Stimulated activated CD8-positive, alpha-beta memory T cell treated with anti-CD3 and anti-CD28 coated beads, Interleukin-12 subunit alpha, Interleukin-12 subunit beta, amount 100 ng/mL, for 24 hours (primary cell): ENCODE measurements around the gene NSD1.

Source experiments
- DNase-seq: peaks from one replicate; pipeline ENCODE4 v3.0.0-alpha.2; 2020; ENCODE audit errors: extremely low read depth

NSD1 gene, protein sequence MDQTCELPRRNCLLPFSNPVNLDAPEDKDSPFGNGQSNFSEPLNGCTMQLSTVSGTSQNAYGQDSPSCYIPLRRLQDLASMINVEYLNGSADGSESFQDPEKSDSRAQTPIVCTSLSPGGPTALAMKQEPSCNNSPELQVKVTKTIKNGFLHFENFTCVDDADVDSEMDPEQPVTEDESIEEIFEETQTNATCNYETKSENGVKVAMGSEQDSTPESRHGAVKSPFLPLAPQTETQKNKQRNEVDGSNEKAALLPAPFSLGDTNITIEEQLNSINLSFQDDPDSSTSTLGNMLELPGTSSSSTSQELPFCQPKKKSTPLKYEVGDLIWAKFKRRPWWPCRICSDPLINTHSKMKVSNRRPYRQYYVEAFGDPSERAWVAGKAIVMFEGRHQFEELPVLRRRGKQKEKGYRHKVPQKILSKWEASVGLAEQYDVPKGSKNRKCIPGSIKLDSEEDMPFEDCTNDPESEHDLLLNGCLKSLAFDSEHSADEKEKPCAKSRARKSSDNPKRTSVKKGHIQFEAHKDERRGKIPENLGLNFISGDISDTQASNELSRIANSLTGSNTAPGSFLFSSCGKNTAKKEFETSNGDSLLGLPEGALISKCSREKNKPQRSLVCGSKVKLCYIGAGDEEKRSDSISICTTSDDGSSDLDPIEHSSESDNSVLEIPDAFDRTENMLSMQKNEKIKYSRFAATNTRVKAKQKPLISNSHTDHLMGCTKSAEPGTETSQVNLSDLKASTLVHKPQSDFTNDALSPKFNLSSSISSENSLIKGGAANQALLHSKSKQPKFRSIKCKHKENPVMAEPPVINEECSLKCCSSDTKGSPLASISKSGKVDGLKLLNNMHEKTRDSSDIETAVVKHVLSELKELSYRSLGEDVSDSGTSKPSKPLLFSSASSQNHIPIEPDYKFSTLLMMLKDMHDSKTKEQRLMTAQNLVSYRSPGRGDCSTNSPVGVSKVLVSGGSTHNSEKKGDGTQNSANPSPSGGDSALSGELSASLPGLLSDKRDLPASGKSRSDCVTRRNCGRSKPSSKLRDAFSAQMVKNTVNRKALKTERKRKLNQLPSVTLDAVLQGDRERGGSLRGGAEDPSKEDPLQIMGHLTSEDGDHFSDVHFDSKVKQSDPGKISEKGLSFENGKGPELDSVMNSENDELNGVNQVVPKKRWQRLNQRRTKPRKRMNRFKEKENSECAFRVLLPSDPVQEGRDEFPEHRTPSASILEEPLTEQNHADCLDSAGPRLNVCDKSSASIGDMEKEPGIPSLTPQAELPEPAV (N-terminal part only)

DNA sequence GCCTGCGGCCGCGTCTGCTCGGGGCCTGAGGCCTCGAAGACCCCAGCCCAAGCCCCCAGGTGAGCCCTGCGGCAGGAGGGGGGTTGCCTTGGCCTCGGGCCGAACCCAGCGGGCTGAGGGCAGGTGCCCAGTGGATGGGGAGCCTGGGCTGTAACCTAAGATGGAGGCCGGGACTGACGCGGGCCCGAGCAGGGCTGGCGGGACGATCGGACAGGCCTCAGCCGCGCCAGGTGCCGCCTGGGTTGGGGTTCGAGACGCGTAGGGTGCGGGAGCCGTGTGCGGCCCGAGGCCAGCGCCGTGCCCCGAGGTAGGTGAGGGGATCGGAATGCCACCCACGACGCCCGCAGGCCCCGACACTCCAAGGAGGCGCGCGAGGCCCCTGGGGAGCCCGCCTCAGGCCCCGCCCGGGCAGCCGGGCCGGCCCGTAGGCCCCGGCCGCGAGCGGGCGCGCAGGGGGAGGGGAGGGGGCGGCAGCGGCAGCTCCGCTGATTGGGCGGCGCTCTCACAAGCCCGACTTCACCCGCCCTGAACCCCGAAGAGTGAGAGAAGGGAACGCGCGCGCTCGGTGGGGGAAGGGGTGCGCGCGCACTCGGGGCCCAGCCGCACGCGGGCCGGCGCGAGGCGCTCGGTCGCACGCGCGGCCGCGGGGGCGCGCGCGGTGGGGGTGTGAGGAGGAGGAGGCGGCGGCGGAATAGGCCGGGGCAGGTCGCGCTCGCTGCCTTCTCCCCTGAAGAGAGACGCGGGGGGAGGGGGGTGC lies at the start of gene NSD1:
Gene NSD1 (plus strand): TSS at position 678 of the 757 bp plus-strand sequence. CDS start 1,331 bp downstream, outside the sequence.
- DNase-seq: peak; percentile 67

DNA sequence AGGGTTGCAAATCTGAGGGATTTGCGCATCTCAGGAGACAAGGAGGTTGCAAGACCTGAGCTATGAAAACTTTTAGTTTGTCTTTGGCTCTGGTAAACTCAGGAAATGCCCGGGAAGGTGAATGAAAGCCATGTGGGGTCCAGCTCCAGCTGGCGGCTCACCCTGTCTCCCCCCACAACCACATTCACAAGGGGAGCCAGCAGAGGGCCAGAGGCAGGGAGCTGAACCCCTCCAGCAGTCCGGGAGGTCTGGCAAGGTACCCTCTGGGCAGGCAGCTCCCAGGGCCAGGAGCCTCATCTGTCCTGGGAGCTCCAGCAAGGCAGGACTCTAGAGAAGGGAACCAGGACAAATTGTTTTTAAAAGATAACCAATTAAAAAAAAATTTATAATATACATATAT lies 49.4 kb upstream of the NSD1 start:
- no peak for DNase-seq

DNA sequence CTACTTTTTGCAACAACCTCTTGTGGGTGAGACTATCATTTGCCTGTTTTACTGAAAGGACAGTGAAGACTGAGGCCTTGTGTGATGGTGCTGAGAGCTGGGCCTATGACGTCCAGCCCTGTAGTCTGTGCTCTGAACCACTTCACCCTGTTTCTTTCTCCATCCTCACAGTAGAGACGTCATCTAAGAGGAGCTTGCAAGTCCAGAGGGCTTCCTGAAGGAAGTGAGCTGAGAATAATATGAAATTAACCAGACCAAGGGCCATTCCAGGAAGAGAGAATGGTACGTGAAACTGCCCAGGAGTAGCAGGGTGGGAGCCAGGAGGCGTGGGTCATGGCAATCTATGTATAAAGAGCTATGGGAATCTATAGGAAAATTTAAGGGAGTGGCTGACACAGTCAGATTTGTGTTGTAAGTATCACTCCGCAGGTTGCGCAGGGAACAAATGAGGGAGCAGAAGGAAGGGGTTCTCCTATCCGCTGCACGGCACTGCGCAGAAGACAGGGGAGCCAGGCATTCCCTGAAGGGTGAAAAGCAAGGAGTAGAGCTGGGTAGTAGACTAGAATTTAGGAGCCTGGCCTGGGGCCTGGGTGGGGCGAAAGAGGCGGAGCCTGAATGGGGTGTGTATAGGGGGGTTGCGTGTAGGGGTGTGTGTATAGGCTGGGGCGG lies 47.5 kb upstream of the NSD1 start:
- no peak for DNase-seq

DNA sequence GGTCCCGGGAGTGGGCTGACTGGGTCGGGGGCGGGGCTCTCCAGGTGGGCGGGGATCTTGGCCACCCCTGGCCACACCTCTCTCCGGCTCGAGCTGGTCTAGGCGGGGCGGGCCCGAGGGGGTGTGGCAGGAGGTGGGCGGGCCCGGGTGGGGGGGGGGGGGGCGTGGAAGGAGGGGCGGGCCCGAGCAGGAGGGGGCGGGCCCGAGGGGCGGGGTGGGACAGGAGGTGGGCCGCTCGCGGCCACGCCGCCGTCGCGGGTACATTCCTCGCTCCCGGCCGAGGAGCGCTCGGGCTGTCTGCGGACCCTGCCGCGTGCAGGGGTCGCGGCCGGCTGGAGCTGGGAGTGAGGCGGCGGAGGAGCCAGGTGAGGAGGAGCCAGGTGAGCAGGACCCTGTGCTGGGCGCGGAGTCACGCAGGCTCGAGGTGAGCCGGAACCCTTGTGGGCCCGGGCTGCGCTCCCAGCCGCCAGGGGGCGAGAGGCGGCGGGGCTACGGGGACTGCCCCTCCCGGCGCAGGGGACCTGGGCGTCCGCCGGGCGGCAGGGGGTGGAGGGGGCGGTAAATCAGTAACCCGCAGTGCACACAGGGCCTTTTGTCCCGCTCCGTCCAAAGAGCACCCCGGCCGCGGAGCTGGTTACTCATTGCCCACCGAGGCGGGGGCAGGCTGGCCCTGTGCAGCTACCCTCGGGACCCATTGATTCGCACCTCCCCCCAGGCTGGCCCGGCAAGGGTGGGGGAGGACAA lies 46.7 kb upstream of the NSD1 start, which contains the start of gene FGFR4:
Gene FGFR4 (plus strand): TSS at position 262 of the 744 bp plus-strand sequence. CDS start 2,688 bp downstream, outside the sequence.
- DNase-seq: peak; percentile 31

DNA sequence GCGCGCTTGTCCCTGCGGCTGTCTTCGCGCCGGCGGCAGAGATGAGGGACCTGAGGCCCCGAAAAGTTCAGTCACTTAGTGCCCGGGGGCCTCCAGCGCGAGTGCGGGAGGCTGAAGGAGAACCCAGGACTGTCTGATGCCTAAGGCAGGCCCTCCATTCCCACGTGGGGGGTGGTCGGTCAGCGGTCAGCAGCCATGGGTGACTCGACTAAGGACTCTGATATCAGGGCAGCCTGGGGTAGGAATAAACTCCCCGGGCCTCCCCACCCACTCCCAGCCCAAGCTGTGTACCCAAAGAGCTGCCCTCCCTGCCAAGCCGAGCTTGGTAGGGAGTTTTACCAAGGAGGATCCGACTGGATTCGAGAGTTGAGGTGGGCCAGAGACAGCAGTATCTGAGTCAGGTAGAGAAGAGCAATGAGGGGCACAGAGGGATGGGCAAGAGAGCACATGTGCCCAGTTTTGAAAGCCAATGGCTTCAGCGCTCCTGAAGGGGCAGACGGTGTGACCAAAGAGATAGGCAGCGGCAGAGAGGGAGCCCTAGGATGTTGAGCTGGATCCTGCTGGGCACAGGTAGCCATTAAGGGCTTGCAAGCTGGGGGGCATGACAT lies 46.1 kb upstream of the NSD1 start:
- no peak for DNase-seq

DNA sequence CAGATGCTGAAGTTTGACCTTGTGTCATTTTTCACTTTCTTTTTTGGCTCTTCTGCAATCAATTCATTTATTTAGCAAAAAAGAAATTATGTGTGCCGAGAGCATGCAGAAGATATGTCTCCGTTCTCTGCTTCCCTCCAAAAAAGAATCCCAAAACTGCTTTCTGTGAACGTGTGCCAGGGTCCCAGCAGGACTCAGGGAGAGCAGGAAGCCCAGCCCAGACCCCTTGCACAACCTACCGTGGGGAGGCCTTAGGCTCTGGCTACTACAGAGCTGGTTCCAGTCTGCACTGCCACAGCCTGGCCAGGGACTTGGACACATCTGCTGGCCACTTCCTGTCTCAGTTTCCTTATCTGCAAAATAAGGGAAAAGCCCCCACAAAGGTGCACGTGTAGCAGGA lies 44.4 kb upstream of the NSD1 start:
- DNase-seq: no peak

DNA sequence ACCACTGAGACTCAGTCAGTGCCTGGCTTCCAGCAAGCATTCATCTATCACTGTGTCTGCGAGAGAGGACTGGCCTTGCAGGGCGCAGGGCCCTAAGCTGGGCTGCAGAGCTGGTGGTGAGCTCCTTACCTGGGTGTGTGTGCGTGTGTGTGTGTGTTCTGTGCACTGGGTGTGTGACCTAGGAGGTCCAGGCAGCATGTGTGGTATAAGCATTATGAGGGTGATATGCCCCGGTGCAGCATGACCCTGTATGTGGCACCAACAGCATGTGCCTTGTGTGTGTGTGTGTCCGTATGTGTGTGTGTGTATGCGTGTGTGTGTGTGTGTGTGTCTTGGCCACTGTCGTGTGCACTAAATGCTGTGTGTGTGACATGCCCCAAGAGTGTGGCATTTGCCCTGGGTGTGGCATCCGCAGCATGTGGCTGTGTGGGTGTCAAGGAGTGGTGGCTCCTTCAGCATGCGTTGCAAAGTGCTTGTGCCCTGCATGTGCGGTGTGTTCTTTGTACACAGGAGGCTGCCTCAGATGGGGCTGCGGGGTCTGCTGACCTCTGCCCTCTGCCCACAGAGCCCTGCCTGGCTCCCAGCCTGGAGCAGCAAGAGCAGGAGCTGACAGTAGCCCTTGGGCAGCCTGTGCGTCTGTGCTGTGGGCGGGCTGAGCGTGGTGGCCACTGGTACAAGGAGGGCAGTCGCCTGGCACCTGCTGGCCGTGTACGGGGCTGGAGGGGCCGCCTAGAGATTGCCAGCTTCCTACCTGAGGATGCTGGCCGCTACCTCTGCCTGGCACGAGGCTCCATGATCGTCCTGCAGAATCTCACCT lies 43.5 kb upstream of the NSD1 start:
- DNase-seq: no peak

DNA sequence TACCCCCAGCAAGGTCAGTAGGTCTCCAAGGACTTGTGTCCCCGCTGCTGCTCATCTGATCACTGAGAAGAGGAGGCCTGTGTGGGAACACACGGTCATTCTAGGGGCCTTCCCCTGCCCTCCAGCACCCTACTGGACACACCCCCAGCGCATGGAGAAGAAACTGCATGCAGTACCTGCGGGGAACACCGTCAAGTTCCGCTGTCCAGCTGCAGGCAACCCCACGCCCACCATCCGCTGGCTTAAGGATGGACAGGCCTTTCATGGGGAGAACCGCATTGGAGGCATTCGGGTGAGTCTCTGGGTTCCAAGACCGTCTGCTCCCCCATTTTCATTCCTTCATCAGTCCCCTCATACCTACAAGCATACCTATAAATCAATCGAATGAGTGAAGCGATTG lies 42.8 kb upstream of the NSD1 start:
- no peak for DNase-seq

DNA sequence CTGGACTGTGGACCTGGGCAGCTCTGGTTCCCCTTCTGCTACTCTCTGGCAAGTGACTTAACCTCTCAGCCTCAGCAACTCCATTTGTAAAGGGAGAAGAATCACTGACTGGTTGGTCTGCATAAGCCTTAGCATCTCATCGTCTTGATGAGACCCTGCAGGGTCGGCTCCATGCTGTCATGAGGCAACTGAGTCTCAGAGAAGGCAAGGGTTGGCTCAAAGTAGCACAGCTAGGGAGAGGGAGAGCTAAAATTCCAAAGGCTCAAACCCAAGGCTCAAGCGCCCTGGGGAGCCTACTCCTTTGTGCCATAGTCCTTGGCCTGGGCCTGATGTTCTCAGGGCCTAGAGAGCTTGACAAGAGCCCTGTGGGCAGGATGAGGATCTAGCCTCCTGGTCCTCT lies 42.3 kb upstream of the NSD1 start:
- DNase-seq: no peak

DNA sequence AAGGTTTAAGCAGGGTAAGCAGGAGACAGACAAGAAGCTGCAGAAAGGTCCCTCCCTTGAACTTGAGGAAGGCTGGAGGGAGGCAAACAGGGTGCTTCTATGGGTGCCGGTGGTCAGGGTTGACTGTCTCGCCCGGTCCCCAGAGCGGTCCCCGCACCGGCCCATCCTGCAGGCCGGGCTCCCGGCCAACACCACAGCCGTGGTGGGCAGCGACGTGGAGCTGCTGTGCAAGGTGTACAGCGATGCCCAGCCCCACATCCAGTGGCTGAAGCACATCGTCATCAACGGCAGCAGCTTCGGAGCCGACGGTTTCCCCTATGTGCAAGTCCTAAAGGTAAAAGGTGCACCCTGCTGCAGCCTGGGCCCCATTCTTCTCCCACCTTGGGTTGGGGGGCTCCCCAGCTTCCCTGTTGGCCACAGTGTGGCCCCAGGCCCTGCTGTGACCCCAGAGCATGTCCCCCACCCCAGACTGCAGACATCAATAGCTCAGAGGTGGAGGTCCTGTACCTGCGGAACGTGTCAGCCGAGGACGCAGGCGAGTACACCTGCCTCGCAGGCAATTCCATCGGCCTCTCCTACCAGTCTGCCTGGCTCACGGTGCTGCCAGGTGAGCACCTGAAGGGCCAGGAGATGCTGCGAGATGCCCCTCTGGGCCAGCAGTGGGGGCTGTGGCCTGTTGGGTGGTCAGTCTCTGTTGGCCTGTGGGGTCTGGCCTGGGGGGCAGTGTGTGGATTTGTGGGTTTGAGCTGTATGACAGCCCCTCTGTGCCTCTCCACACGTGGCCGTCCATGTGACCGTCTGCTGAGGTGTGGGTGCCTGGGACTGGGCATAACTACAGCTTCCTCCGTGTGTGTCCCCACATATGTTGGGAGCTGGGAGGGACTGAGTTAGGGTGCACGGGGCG lies 41.1 kb upstream of the NSD1 start:
- DNase-seq: no peak

DNA sequence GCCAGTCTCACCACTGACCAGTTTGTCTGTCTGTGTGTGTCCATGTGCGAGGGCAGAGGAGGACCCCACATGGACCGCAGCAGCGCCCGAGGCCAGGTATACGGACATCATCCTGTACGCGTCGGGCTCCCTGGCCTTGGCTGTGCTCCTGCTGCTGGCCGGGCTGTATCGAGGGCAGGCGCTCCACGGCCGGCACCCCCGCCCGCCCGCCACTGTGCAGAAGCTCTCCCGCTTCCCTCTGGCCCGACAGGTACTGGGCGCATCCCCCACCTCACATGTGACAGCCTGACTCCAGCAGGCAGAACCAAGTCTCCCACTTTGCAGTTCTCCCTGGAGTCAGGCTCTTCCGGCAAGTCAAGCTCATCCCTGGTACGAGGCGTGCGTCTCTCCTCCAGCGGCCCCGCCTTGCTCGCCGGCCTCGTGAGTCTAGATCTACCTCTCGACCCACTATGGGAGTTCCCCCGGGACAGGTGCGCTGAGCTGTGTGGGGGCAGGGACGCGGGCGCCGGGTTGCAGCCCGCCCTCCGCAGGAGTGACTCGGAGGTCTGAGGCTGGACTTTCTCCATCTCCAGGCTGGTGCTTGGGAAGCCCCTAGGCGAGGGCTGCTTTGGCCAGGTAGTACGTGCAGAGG lies 40.4 kb upstream of the NSD1 start:
- no peak for DNase-seq

DNA sequence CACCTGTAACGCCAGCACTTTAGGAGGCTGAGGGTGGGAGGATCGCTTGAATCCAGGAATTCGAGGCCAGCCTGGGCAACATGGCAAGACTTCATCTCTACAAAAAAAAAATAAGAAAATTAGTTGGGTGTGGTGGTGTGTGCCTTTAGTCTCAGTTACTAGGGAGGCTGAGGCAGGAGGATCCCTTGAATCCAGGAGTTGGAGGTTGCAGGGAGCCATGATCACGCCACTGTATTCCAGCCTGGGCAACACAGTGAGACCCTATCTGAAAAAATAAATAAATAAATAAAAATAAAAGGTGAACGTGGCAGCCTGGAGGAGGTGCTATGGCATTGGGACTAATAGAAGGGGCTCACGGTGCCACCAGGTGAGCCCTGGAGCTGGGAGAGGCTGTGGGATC lies 39.8 kb upstream of the NSD1 start:
- DNase-seq: no peak

DNA sequence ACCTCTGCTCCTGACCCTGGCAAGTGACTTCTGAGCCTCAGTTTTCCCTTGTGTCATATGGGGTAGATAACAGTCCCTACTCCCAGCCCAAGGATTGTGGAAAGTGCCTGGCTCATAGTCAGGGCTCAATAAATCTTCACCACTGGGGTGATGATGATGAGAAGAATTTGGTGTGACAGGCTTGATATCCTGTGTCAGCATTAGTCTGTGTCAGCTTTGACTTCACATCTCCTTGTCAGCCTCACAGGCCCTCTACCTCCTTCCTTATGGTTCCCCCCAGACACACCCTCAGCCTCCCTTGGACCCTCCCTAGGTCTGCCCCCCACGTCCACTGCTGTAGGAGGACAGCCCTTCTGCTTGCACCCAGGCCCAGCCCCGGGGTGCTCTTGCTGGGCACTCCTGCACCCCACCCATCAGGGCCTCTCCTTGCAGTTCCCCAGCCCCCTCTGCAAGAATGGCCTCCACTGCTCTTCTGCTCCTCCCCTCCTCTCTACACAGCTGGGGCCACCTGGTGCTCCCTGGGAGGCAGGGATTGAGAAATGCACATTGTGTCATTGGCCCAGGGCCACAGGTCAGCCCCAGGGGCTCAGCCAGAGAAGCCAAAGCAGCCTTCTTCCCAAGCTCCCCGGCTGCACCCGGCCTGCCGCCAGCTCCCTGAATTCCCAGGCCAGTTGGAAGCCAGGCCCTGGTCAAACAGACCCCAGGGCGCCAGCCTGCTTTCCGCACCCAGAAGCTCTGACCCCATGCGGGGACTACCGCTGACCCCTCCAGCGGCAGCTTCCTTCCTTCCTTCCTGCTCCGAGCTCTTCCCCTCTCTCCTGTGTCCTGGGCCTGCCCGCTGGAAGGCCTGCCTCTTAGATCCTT lies 39.1 kb upstream of the NSD1 start:
- DNase-seq: no peak

DNA sequence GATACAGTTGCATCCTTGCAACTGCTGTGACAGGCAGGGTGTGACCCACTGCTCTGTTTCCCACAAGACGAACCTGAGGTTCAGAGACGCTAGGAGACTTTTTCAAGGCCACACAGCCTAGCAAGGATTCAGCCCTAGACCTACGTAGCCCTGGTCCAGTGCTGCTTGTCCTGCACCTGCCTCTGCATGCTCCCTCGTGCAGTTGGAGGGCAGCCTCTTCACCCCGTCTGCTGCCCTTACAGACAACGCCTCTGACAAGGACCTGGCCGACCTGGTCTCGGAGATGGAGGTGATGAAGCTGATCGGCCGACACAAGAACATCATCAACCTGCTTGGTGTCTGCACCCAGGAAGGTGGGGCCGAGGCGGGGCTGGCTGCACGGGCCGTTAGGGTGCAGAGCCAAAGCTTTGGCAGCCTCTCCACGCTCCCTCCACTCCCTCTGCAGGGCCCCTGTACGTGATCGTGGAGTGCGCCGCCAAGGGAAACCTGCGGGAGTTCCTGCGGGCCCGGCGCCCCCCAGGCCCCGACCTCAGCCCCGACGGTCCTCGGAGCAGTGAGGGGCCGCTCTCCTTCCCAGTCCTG lies 38.4 kb upstream of the NSD1 start:
- DNase-seq: no peak

DNA sequence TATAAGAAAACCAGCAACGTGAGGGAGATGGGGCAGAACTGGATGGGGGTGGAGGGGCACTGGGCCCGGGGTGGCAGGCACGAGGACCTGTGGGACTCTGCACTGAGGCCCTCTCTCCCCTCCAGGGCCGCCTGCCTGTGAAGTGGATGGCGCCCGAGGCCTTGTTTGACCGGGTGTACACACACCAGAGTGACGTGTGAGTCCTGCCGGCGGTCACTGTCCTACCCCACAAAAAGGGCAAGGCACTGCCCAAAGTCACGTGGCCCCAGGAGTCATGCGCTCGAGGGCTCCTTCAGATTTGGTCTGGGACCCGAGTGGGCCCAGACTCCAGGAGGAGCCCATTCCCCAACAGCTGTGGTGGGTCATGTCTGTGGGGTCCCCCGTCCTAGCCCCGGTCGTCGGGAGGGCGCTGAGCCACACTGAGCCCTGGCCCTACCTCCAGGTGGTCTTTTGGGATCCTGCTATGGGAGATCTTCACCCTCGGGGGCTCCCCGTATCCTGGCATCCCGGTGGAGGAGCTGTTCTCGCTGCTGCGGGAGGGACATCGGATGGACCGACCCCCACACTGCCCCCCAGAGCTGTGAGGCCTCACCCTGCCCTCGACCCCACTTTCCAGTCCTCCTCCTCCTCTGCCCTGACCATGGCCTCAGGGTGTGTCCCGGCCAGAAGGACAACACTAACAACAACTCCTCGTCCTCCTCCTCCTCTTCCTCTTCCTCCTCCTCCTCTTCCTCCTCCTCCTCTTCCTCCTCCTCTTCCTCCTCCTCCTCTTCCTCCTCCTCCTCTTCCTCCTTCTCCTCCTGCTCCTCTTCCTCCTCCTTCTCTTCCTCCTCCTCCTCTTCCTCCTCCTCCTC lies 37.2 kb upstream of the NSD1 start:
- no peak for DNase-seq
